ELR (cell line): Measurements from ENCODE around the gene MLC1.

Experiments
- DNase-seq: peaks from one replicate; pipeline ENCODE4 v3.0.0-alpha.2; 2015; ENCODE audit warnings: low read depth

Gene MLC1

GRCh38 chr22:50085211-50085972 lies at the start of gene MLC1:
MLC1 (minus strand) TSS chr22:50085426; CDS start chr22:50084902, 524 bp downstream.
- DNase-seq = no peak

- no peak for DNase-seq
Observed at GRCh38 chr22:50134481-50134880, 49.3 kb upstream of the MLC1 start.

- no peak for DNase-seq
Observed at GRCh38 chr22:50131894-50132293, 46.7 kb upstream of the MLC1 start.

GRCh38 chr22:50129121-50129736 lies 44.0 kb upstream of the MLC1 start:
- no peak for DNase-seq

GRCh38 chr22:50125029-50125428 lies 39.8 kb upstream of the MLC1 start:
- DNase-seq = no peak

- DNase-seq = no peak
Observed at GRCh38 chr22:50123119-50123518, 37.9 kb upstream of the MLC1 start.

GRCh38 chr22:50121202-50121740 lies 36.0 kb upstream of the MLC1 start:
- no peak for DNase-seq

- DNase-seq = no peak
Observed at GRCh38 chr22:50119768-50120251, 34.6 kb upstream of the MLC1 start.

- no peak for DNase-seq
Observed at GRCh38 chr22:50119169-50119767, 34.0 kb upstream of the MLC1 start.

- DNase-seq = peak; percentile 69
Observed at GRCh38 chr22:50118557-50119168, 33.4 kb upstream of the MLC1 start.

GRCh38 chr22:50118129-50118528 lies 32.9 kb upstream of the MLC1 start:
- DNase-seq = no peak

- DNase-seq = no peak
Observed at GRCh38 chr22:50117168-50117762, 32.0 kb upstream of the MLC1 start.

GRCh38 chr22:50115693-50116092 lies 30.5 kb upstream of the MLC1 start:
- DNase-seq = peak; percentile 60

GRCh38 chr22:50114221-50115021 lies 29.2 kb upstream of the MLC1 start:
- DNase-seq = peak; percentile 69

- DNase-seq = peak; percentile 78
Observed at GRCh38 chr22:50112151-50113118, 27.2 kb upstream of the MLC1 start.

- DNase-seq = no peak
Observed at GRCh38 chr22:50111056-50111455, 25.8 kb upstream of the MLC1 start.

GRCh38 chr22:50107529-50107928 lies 22.3 kb upstream of the MLC1 start:
- DNase-seq = no peak

GRCh38 chr22:50105208-50106100 lies 20.2 kb upstream of the MLC1 start:
- peak; percentile 20 for DNase-seq

GRCh38 chr22:50104141-50104544 lies 18.9 kb upstream of the MLC1 start:
- no peak for DNase-seq
